DOHH2 (cell line): Measurements from ENCODE around the gene PRKCD.

Source experiments
- H3F3A ChIP-seq: fragments of 200-600 bp; sonication (generic), shearing (Covaris generic); 2 replicates; pipeline ENCODE4 v1.6.0; 2016; ENCODE audit warnings: antibody characterized with exemption, mild to moderate bottlenecking; ENCODE audit not compliant: control insufficient read depth, insufficient read depth
- H3K27ac ChIP-seq: fragments of 200-600 bp; sonication (generic); 2 replicates; pipeline ENCODE4 v1.5.1; 2014; ENCODE audit warnings: low read depth, mild to moderate bottlenecking, low read length, moderate library complexity
- H3K27me3 ChIP-seq: fragments of 200-600 bp; sonication (generic); 2 replicates; pipeline ENCODE4 v1.6.1; 2014; ENCODE audit warnings: mild to moderate bottlenecking, low read length, mixed read lengths; ENCODE audit not compliant: control insufficient read depth
- H3K36me3 ChIP-seq: fragments of 200-600 bp; sonication (generic); 2 replicates; pipeline ENCODE4 v1.6.1; 2014; ENCODE audit warnings: mild to moderate bottlenecking, low read length, moderate library complexity, mixed read lengths; ENCODE audit not compliant: control insufficient read depth
- H3K4me1 ChIP-seq: fragments of 200-600 bp; sonication (generic); 2 replicates; pipeline ENCODE4 v1.6.1; 2014; ENCODE audit warnings: mild to moderate bottlenecking, low read length, mixed read lengths; ENCODE audit not compliant: control insufficient read depth
- H3K4me2 ChIP-seq: fragments of 200-600 bp; sonication (generic); 2 replicates; pipeline ENCODE4 v1.6.0; 2014; ENCODE audit warnings: mild to moderate bottlenecking, low read length, moderate library complexity
- H3K4me3 ChIP-seq: fragments of 200-600 bp; sonication (generic); 2 replicates; pipeline ENCODE4 v1.5.1; 2014; ENCODE audit warnings: mild to moderate bottlenecking, low read length, mixed read lengths
- H3K79me2 ChIP-seq: fragments of 200-600 bp; sonication (generic); 2 replicates; pipeline ENCODE4 v1.6.1; 2014; ENCODE audit warnings: mild to moderate bottlenecking, low read length, mixed read lengths; ENCODE audit not compliant: control insufficient read depth
- H3K9me2 ChIP-seq: fragments of 200-600 bp; sonication (generic); replicated peaks from 2 replicates; pipeline ENCODE4 v1.6.1; 2014; ENCODE audit warnings: mild to moderate bottlenecking, low read length, mixed read lengths; ENCODE audit not compliant: control insufficient read depth
- H3K9me3 ChIP-seq: fragments of 200-600 bp; sonication (generic); 2 replicates; pipeline ENCODE4 v1.6.1; 2014; ENCODE audit warnings: antibody characterized with exemption, low read length, mixed read lengths; ENCODE audit not compliant: control insufficient read depth, insufficient read depth
- H4K20me1 ChIP-seq: fragments of 200-600 bp; sonication (generic); 2 replicates; pipeline ENCODE4 v1.6.0; 2014; ENCODE audit warnings: low read depth, mild to moderate bottlenecking, antibody characterized with exemption, low read length, moderate library complexity; ENCODE audit not compliant: control insufficient read depth, insufficient read depth
- EZH2phosphoT487 ChIP-seq: fragments of 200-600 bp; sonication (generic); IDR thresholded peaks from 2 replicates; pipeline ENCODE4 v1.6.1; 2017; ENCODE audit warnings: borderline replicate concordance, mild to moderate bottlenecking, antibody characterized with exemption, low read length, moderate library complexity, mixed read lengths
- TF ChIP-seq, protein P1 (sequence below): fragments of 200-600 bp; sonication (generic); IDR thresholded peaks from one replicate; pipeline ENCODE4 v1.5.1; 2014; ENCODE audit warnings: antibody characterized with exemption, mild to moderate bottlenecking, low read depth, low read length; ENCODE audit not compliant: poor library complexity, severe bottlenecking

Gene PRKCD

DNA sequence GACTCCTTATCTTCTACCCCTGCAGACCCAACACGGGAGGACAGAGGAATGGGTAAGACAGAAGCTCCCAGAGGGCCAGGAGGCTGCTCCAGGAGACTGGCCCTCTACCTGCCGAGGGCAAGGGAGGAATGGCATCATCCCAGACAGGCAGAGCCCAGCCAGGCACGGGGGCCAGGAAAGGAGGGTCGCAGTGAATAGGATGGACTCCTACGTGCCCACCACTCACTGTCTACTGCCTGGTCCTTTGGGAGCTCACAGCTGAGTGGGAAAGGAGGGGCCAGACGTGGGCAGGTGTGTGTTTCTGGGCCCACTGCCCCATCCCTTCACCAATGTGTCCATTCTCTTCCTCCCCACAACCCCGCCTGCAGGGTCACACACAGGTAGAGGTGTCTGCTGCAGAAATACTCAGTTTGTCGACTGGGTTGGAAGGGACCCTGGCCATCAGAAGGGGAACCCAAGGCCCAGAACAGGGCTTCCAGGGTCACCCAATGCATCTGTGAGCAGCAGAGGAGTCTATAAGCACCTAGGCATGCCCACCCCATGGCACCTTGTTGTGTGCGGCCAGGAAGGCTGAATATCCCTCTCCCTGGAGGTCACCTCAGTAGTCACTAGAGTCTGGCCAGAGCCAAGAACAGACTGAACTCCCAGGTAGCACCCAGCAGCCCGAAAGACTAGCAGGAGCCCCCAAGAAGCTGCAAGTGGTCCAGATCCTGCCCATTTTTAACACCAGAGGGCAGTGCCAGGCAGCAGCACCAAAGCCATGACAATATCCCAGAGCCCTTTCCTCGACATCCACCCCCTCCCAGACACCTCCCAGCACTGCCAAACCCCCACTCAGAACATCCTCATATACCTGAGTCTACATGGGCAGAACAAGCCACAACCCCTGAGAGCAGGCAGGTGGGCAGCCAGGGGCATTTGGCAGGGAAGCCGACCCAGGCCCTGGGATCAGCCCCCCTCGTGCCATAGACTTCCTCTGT is 70.8 kb downstream of the PRKCD start:
- H3K4me1 ChIP-seq: no peaks in the 10 kb centered on the region
- peaks cover 99% of the 10 kb centered on the region for H3K36me3 ChIP-seq

DNA sequence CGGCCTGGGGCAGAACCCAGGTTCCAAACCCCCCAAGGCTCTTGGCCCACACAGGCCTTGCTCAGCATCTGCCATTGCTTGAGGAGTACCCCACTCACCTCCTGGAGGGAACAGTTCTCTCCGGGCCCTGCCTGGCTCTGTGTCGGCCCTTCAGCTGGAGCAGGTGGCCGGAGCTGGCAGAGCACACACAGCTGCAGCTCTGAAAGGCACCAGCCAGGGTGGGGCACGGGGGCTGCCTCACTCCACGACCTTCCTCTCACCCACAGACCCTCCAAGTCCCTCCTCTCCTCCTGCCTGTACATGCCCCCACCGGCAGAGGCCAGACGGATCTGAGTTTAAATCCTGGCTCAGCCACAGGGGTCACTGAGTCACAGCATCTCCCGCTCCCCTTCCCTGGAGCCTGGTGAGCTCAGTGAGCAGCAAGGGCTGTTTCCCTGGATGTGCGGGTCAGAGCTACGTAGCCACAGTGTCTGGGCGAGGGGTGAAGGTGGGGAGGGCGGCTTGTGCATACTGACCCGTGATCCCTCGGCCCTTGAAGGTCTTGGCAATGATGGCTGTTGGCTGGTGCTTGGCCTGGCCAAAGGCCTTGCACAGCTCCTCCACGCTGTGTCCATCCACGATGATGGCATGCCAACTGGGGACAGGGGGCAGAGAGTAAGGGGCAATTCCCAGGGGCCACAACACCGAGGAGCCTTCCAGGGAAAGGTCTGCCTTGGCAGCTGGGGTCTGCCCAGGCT is 71.8 kb downstream of the PRKCD start:
- TF ChIP-seq, protein P1, sequence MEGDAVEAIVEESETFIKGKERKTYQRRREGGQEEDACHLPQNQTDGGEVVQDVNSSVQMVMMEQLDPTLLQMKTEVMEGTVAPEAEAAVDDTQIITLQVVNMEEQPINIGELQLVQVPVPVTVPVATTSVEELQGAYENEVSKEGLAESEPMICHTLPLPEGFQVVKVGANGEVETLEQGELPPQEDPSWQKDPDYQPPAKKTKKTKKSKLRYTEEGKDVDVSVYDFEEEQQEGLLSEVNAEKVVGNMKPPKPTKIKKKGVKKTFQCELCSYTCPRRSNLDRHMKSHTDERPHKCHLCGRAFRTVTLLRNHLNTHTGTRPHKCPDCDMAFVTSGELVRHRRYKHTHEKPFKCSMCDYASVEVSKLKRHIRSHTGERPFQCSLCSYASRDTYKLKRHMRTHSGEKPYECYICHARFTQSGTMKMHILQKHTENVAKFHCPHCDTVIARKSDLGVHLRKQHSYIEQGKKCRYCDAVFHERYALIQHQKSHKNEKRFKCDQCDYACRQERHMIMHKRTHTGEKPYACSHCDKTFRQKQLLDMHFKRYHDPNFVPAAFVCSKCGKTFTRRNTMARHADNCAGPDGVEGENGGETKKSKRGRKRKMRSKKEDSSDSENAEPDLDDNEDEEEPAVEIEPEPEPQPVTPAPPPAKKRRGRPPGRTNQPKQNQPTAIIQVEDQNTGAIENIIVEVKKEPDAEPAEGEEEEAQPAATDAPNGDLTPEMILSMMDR: no peak
- no peak for TF ChIP-seq EZH2phosphoT487
- Histone ChIP-seq H3K9me3 (no peaks in the 10 kb centered on the region), H3K27ac (no peak overlapping the region), H3K4me1 (no peaks in the 10 kb centered on the region), H3F3A (peaks cover 13% of the 10 kb centered on the region; the same call in 1 of the 2 replicates), H3K4me2 (no peak overlapping the region), H3K4me3 (no peak overlapping the region), H4K20me1 (no peaks in the 10 kb centered on the region), H3K9me2 (no peaks in the 10 kb centered on the region), H3K79me2 (no peaks in the 10 kb centered on the region; the same call in 1 of the 2 replicates), H3K27me3 (no peaks in the 10 kb centered on the region), H3K36me3 (peaks cover 95% of the 10 kb centered on the region)

More for the DNA sequence above, 70.8 kb downstream of the PRKCD start:
- no peaks in the 10 kb centered on the region for H4K20me1 ChIP-seq
- H3K79me2 ChIP-seq: no peaks in the 10 kb centered on the region; the same call in 1 of the 2 replicates
- no peaks in the 10 kb centered on the region for H3K27me3 ChIP-seq
- H3F3A ChIP-seq: peaks cover 16% of the 10 kb centered on the region; the same call in 1 of the 2 replicates
- no peak overlapping the region for H3K27ac ChIP-seq
- H3K9me3 ChIP-seq: no peaks in the 10 kb centered on the region
- H3K9me2 ChIP-seq: no peaks in the 10 kb centered on the region
- TF ChIP-seq EZH2phosphoT487: no peak
- TF ChIP-seq, protein P1: peak; percentile 23
- no peak overlapping the region for H3K4me3 ChIP-seq
- no peak overlapping the region for H3K4me2 ChIP-seq

DNA sequence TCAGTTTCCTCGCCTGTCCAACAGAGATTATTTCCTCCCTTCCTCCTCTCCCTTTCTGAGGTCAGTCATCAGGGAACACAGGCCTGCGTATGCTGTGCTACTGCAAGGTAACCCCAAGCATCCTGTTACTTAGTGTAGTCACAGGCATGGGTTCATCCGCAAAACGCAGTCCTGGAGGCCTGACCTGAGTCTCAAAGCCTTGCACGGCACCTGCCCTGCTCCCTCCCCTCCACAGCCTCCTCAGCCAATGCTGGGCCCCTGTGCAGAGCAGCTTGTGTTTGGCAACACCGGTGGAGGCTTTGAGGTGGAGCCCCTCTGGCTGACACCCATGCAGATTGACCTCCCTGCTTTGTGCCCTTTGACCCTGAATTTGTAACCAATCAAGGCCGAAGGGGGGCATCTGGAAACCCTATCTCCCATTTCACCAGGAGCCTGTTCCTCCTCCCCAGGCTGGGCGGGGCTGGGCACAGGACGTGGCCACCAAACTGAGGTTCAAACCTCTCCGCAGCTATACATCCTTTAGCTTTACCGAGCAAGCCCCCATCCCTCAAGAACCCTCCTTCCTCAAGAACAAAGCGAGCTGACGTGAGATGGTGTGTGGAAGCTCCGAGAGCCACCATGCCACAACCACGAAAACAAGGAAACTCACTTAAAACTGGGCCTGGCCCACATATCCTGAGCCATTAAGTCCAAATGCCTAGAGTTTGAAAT is 73.3 kb downstream of the PRKCD start:
- Histone ChIP-seq H3F3A (0 out of 2 replicates have a peak, but pooled peaks cover 12% of the 10 kb centered on the region), H3K9me3 (no peaks in the 10 kb centered on the region), H3K9me2 (no peaks in the 10 kb centered on the region), H3K36me3 (peaks cover 93% of the 10 kb centered on the region), H3K79me2 (no peaks in the 10 kb centered on the region; the same call in 1 of the 2 replicates), H3K4me3 (no peak overlapping the region), H3K4me2 (no peak overlapping the region), H4K20me1 (0 out of 2 replicates have a peak, but pooled peaks cover 3% of the 10 kb centered on the region), H3K4me1 (no peaks in the 10 kb centered on the region), H3K27me3 (no peaks in the 10 kb centered on the region), H3K27ac (no peak overlapping the region)
- TF ChIP-seq, protein P1: no peak
- TF ChIP-seq EZH2phosphoT487: no peak
